PFSK-1 (cell line): Measurements from ENCODE around the gene OR12D1.

Experiments used
- FOXP2 ChIP-seq: optimal IDR thresholded peaks from 2 replicates; pipeline ENCODE3; 2011; ENCODE audit warnings: borderline replicate concordance, control low read depth, inconsistent platforms; ENCODE audit not compliant: insufficient read depth; ENCODE audit errors: extremely low read length, extremely low read depth
- POLR2AphosphoS5 ChIP-seq: IDR thresholded peaks from 2 replicates; pipeline ENCODE4 v1.6.1; 2012; ENCODE audit warnings: low read depth, mild to moderate bottlenecking, control low read depth, low read length, moderate library complexity
- SIN3A ChIP-seq: IDR thresholded peaks from 2 replicates; pipeline ENCODE4 v1.6.1; 2012; ENCODE audit warnings: mild to moderate bottlenecking, low read length, moderate library complexity, borderline replicate concordance; ENCODE audit not compliant: insufficient read depth
- TAF1 ChIP-seq: IDR thresholded peaks from 2 replicates; pipeline ENCODE4 v1.6.1; 2012; ENCODE audit warnings: low read length, control low read depth, borderline replicate concordance; ENCODE audit not compliant: insufficient read depth
- TF ChIP-seq, protein P1 (sequence below), 2 experiments: IDR thresholded peaks; 2 replicates each; pipeline versions ENCODE4 v1.6.1 to v1.8.0; 2011 to 2012; ENCODE audit warnings: low read depth in 2 of 2, low read length in 2 of 2, control low read depth in 1 of 2, inconsistent platforms in 1 of 2, mild to moderate bottlenecking in 1 of 2, moderate library complexity in 1 of 2; ENCODE audit not compliant: insufficient read depth in 1 of 2

OR12D1 gene

GRCh38 chr6:29425075-29425474, 10.3 kb downstream of the OR12D1 start:
- TF ChIP-seq, protein P1, sequence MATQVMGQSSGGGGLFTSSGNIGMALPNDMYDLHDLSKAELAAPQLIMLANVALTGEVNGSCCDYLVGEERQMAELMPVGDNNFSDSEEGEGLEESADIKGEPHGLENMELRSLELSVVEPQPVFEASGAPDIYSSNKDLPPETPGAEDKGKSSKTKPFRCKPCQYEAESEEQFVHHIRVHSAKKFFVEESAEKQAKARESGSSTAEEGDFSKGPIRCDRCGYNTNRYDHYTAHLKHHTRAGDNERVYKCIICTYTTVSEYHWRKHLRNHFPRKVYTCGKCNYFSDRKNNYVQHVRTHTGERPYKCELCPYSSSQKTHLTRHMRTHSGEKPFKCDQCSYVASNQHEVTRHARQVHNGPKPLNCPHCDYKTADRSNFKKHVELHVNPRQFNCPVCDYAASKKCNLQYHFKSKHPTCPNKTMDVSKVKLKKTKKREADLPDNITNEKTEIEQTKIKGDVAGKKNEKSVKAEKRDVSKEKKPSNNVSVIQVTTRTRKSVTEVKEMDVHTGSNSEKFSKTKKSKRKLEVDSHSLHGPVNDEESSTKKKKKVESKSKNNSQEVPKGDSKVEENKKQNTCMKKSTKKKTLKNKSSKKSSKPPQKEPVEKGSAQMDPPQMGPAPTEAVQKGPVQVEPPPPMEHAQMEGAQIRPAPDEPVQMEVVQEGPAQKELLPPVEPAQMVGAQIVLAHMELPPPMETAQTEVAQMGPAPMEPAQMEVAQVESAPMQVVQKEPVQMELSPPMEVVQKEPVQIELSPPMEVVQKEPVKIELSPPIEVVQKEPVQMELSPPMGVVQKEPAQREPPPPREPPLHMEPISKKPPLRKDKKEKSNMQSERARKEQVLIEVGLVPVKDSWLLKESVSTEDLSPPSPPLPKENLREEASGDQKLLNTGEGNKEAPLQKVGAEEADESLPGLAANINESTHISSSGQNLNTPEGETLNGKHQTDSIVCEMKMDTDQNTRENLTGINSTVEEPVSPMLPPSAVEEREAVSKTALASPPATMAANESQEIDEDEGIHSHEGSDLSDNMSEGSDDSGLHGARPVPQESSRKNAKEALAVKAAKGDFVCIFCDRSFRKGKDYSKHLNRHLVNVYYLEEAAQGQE (IDR thresholded peaks at IDR 0.05; ENCODE audit: insufficient read depth in 1 of 2, low read depth in 2 of 2, low read length in 2 of 2), result no peak
- TF ChIP-seq FOXP2 (no peak), SIN3A (no peak), POLR2AphosphoS5 (no peak)

- TF ChIP-seq, protein P1 (IDR thresholded peaks at IDR 0.05; ENCODE audit: insufficient read depth in 1 of 2, low read depth in 2 of 2, low read length in 2 of 2), result no peak
- TF ChIP-seq TAF1 (no peak), SIN3A (no peak), FOXP2 (no peak), POLR2AphosphoS5 (no peak)
These were observed 11.9 kb downstream of the OR12D1 start for GRCh38 chr6:29426654-29427053.

GRCh38 chr6:29439006-29439405, 24.3 kb downstream of the OR12D1 start, which contains the start of gene OR10C1:
Gene OR10C1, plus strand, starts transcription at chr6:29439306. Its CDS starts 710 bp downstream, at chr6:29440016.
- no peak for TF ChIP-seq POLR2AphosphoS5
- TF ChIP-seq TAF1, result no peak

DNA sequence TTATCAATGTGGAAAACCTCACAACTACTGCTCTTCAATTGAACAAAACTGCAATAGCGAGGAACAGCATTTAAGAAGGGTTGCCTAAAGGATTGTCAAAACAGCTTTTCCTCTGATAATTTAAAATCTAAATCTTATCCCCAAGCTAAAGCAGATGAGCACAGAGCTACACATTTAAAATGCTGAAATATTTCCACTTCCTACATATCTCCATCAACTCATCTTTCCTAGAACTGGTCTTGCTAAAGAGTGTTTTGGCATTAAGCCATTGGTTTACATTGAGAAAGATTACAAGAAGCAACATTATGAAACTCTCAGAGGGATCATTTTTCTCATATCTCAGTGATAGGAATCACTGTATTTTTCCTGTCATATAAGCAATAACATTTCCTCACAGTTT, 28.0 kb downstream of the OR12D1 start:
- TF ChIP-seq POLR2AphosphoS5 (no peak), SIN3A (no peak), TAF1 (no peak), FOXP2 (no peak)
- TF ChIP-seq, protein P1 (IDR thresholded peaks at IDR 0.05; ENCODE audit: insufficient read depth in 1 of 2, low read depth in 2 of 2, low read length in 2 of 2), result no peak

GRCh38 chr6:29447670-29448069, 32.9 kb downstream of the OR12D1 start:
- TF ChIP-seq POLR2AphosphoS5, result no peak
- no peak for TF ChIP-seq FOXP2
- TF ChIP-seq, protein P1 (IDR thresholded peaks at IDR 0.05; ENCODE audit: insufficient read depth in 1 of 2, low read depth in 2 of 2, low read length in 2 of 2), result no peak
- TF ChIP-seq SIN3A, result no peak
- no peak for TF ChIP-seq TAF1
